Stomach (tissue), 9 donors: ENCODE measurements around the gene DGAT2L6. TPM values are rescaled to one million over a fixed set of nuclear protein-coding genes. Genes with fewer than 3 reads are reported as not detected.

ENCODE experiments used
- DNase-seq, 2 donors: peaks; one replicate each; pipeline versions ENCODE4 v3.0.0 to v3.0.0-alpha.2; 2013 to 2019
- H3K27ac ChIP-seq, 5 donors: fragments of 200-600 bp in 4 of 5; sonication (generic) in 4 of 5; one replicate each; pipeline ENCODE4 v1.5.1; 2013 to 2019; ENCODE audit warnings: mild to moderate bottlenecking in 1 of 5, moderate library complexity in 1 of 5
- H3K27me3 ChIP-seq, 3 donors: fragments of 200-600 bp; sonication (generic); one replicate each; pipeline ENCODE4 v1.5.1; 2017 to 2019; ENCODE audit warnings: mixed run types in 1 of 3
- H3K36me3 ChIP-seq, 4 donors: fragments of 200-600 bp; sonication (generic); 1 replicate in 3 of 4; 2 replicates in 1 of 4; pipeline ENCODE4 v1.5.1; 2016 to 2019
- H3K4me1 ChIP-seq, 4 donors: fragments of 200-600 bp; sonication (generic); one replicate each; pipeline ENCODE4 v1.5.1; 2016 to 2019
- H3K4me3 ChIP-seq, 4 donors: fragments of 200-600 bp; sonication (generic) in 3 of 4; one replicate each; pipeline ENCODE4 v1.5.1; 2016 to 2019; ENCODE audit warnings: mild to moderate bottlenecking in 1 of 4
- H3K9me3 ChIP-seq, 4 donors: fragments of 200-600 bp; sonication (generic); one replicate each; pipeline ENCODE4 v1.5.1; 2016 to 2019
- EP300 ChIP-seq: sonication (generic); formaldehyde crosslinking; IDR thresholded peaks from one replicate; pipeline ENCODE4 v1.6.1; 2017; ENCODE audit warnings: antibody characterized with exemption
- POLR2A ChIP-seq, 4 donors: fragments of 450-650 bp; IDR thresholded peaks; one replicate each; pipeline ENCODE4 v1.6.1; 2016; ENCODE audit warnings: antibody characterized with exemption in 4 of 4, control low read depth in 2 of 4, mild to moderate bottlenecking in 1 of 4, moderate library complexity in 1 of 4
- POLR2AphosphoS5 ChIP-seq, 3 donors: sonication (generic); formaldehyde crosslinking; IDR thresholded peaks; one replicate each; pipeline ENCODE4 v1.6.1; 2016; ENCODE audit warnings: antibody characterized with exemption in 3 of 3
- WGBS, 5 donors: extraction: QIAGEN DNeasy Blood & Tissue Kit in 3 of 5; methylation state at CpG; one replicate each; pipeline versions ENCODE4 v1.1.5 to v1.1.7; 2013 to 2018; 5-methylcytosine and 5-hydroxymethylcytosine counted together
- intact Hi-C: fragments of 100-400 bp; cut with DNase I; formaldehyde crosslinking; loops from one replicate; pipeline ENCODE4 v1.15.1; 2023; ENCODE audit warnings: low total_unique reads
- polyA plus RNA-seq, 3 donors: library from polyadenylated mRNA; stranded (reverse); fragments of 200-250 nt; gene quantifications; one replicate each; pipeline ENCODE4 v1.2.3, GENCODE V29; 2013
- total RNA-seq, 5 donors: library from RNA; depleted of rRNA; stranded (reverse); fragments of >200 nt; gene quantifications; one replicate each; pipeline versions ENCODE4 v1.1.0 to v1.2.3, GENCODE V29; 2014 to 2016
- TF ChIP-seq, protein P1 (sequence below), 7 experiments: fragments of 450-650 bp in 4 of 7; fragments of 200-600 bp in 3 of 7; sonication (generic) in 3 of 7; IDR thresholded peaks; one replicate each; pipeline ENCODE4 v1.5.1; 2016 to 2019; ENCODE audit warnings: antibody characterized with exemption in 7 of 7, control low read depth in 2 of 7, mild to moderate bottlenecking in 1 of 7
- donor health status: healthy with polysubstance abuse.
- donor health status: Bipolar disorder and iron deficiency.
- donor health status: healthy.

DGAT2L6 gene
- total and polyA plus RNA-seq, 8 donors: not detected

DNA sequence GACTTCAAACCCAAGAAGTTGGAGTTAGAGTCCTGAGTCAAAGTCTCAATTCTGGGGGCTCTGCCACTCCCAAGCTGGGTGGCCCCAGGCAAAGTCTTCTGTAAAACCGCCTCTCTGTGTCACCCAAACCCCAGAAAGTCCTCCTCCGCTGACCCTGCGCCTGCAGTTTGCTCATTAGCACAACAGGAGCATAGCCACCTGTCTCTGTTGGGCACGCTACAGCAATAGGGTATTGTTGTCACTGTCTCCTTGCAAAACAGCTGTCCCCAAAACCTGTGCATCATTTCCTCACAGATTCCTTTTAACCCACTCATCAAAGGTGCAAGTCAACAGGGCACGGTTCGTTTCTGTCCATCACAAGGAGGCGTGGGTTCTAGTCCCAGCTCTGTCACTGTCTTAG lies 8.0 kb upstream of the DGAT2L6 start:
- Histone ChIP-seq H3K36me3 (peaks cover 0 to 22% (median 17%) of the 10 kb centered on the region in 4 donors), H3K9me3 (no peaks in the 10 kb centered on the region), H3K4me1 (peaks cover 0 to 9% (median 4%) of the 10 kb centered on the region in 4 donors), H3K4me3 (no peak overlapping the region), H3K27ac (peak overlapping the region in 2 of 5 donors; percentile 39 to 49), H3K27me3 (no peaks in the 10 kb centered on the region)
- no peak for TF ChIP-seq EP300
- TF ChIP-seq, protein P1, sequence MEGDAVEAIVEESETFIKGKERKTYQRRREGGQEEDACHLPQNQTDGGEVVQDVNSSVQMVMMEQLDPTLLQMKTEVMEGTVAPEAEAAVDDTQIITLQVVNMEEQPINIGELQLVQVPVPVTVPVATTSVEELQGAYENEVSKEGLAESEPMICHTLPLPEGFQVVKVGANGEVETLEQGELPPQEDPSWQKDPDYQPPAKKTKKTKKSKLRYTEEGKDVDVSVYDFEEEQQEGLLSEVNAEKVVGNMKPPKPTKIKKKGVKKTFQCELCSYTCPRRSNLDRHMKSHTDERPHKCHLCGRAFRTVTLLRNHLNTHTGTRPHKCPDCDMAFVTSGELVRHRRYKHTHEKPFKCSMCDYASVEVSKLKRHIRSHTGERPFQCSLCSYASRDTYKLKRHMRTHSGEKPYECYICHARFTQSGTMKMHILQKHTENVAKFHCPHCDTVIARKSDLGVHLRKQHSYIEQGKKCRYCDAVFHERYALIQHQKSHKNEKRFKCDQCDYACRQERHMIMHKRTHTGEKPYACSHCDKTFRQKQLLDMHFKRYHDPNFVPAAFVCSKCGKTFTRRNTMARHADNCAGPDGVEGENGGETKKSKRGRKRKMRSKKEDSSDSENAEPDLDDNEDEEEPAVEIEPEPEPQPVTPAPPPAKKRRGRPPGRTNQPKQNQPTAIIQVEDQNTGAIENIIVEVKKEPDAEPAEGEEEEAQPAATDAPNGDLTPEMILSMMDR (IDR thresholded peaks at IDR 0.05): no peak
- no peak for TF ChIP-seq POLR2AphosphoS5 (IDR thresholded peaks at IDR 0.05)
- TF ChIP-seq POLR2A (IDR thresholded peaks at IDR 0.05): no peak
- intact Hi-C loops: no loop called here
- no peak for DNase-seq
- 68 to 90% (median 83%) methylated on average over 7 of the region's 7 CpGs for WGBS, 5 donors

GRCh38 chrX:70171624-70172023 lies 5.7 kb upstream of the DGAT2L6 start:
- no peak overlapping the region for H3K4me3 ChIP-seq
- H3K36me3 ChIP-seq: no peaks in the 10 kb centered on the region
- 76 to 92% (median 87%) methylated on average over 2 of the region's 2 CpGs for WGBS, 5 donors
- DNase-seq: no peak
- intact Hi-C loops: no loop called here
- H3K9me3 ChIP-seq: no peaks in the 10 kb centered on the region
- peaks cover 0 to 9% (median 4%) of the 10 kb centered on the region in 4 donors for H3K4me1 ChIP-seq
- no peak overlapping the region for H3K27ac ChIP-seq
- TF ChIP-seq, protein P1 (IDR thresholded peaks at IDR 0.05): no peak
- TF ChIP-seq EP300: no peak
- TF ChIP-seq POLR2AphosphoS5 (IDR thresholded peaks at IDR 0.05): no peak
- no peak for TF ChIP-seq POLR2A (IDR thresholded peaks at IDR 0.05)
- peaks cover 0 to 3% (median 0%) of the 10 kb centered on the region in 3 donors for H3K27me3 ChIP-seq

DNA sequence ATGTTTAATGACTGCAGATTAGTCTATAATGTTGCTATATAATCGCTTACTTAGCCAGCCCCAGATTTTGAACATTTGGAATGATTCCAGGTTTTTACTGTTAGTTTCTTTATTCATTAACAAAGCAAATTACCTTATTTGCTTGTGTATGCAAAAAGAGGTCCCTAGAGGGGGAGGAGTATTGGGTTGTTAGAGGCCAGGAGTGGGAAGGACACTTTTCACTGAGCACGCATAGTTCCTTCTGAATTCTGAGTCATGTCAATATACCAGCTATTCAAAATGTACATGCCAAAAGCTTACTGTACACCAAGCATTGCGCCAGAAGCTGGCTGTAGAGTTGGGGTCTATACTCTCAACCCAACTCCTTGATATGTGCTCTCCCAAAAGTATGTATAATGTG lies 5.1 kb upstream of the DGAT2L6 start:
- no peak overlapping the region for H3K27ac ChIP-seq
- WGBS, 5 donors: 67 to 88% (median 78%) methylated on average over 3 of the region's 3 CpGs
- peaks cover 0 to 6% (median 0%) of the 10 kb centered on the region in 3 donors for H3K27me3 ChIP-seq

DNA sequence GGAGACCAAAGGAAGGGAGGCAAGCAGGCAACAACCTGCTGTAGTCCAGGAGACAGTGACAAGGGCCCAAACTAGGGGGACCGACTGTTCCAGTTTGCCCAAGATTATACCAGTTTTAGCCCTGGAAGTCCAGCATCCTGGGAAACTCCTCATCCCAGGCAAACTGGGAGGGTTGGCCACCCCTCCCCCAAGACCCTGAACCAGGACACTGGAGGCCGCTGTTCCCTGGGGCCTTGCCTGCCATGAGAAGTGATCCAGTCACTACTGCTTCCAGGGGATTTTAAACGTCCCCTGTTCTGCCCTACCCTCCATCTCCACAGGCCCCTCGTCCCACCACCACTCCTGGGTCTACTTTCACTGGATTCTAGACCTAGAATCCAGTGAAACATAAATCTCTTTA lies 4.3 kb upstream of the DGAT2L6 start:
- H3K9me3 ChIP-seq: no peaks in the 10 kb centered on the region
- H3K27ac ChIP-seq: no peak overlapping the region
- H3K36me3 ChIP-seq: no peaks in the 10 kb centered on the region
- peaks cover 0 to 6% (median 0%) of the 10 kb centered on the region in 3 donors for H3K27me3 ChIP-seq
- DNase-seq: no peak
- 45 to 81% (median 68%) methylated on average over 4 of the region's 4 CpGs for WGBS, 5 donors
- intact Hi-C loops: no loop called here
- peaks cover 0 to 6% (median 2%) of the 10 kb centered on the region in 4 donors for H3K4me1 ChIP-seq
- no peak overlapping the region for H3K4me3 ChIP-seq
- TF ChIP-seq, protein P1 (IDR thresholded peaks at IDR 0.05): no peak
- no peak for TF ChIP-seq POLR2A (IDR thresholded peaks at IDR 0.05)
- TF ChIP-seq EP300: no peak
- no peak for TF ChIP-seq POLR2AphosphoS5 (IDR thresholded peaks at IDR 0.05)

More for the DNA sequence above, 5.1 kb upstream of the DGAT2L6 start:
- Histone ChIP-seq H3K4me3 (no peak overlapping the region), H3K9me3 (no peaks in the 10 kb centered on the region), H3K4me1 (peaks cover 0 to 9% (median 4%) of the 10 kb centered on the region in 4 donors), H3K36me3 (no peaks in the 10 kb centered on the region)
- no peak for DNase-seq
- intact Hi-C loops: no loop called here
- no peak for TF ChIP-seq POLR2A (IDR thresholded peaks at IDR 0.05)
- TF ChIP-seq, protein P1 (IDR thresholded peaks at IDR 0.05): no peak
- no peak for TF ChIP-seq POLR2AphosphoS5 (IDR thresholded peaks at IDR 0.05)
- no peak for TF ChIP-seq EP300
